GM10266 (cell line): ENCODE data around the gene ZC3H14.

ENCODE experiments used
- DNase-seq: peaks from one replicate; pipeline ENCODE4 v3.0.0; 2012; ENCODE audit errors: extremely low spot score
- CTCF ChIP-seq: IDR thresholded peaks from 2 replicates; pipeline ENCODE4 v1.5.1; 2012; ENCODE audit warnings: mild to moderate bottlenecking, low read depth; ENCODE audit not compliant: control insufficient read depth, insufficient read depth; ENCODE audit errors: missing control alignments

The ZC3H14 gene

GRCh38 chr14:88572117-88572516 is 9.3 kb downstream of the ZC3H14 start:
- TF ChIP-seq CTCF: no peak
- DNase-seq: no peak

GRCh38 chr14:88576222-88576621 is 13.4 kb downstream of the ZC3H14 start:
- no peak for TF ChIP-seq CTCF
- no peak for DNase-seq

GRCh38 chr14:88584451-88584850 is 21.6 kb downstream of the ZC3H14 start:
- TF ChIP-seq CTCF: no peak
- DNase-seq: no peak

- no peak for TF ChIP-seq CTCF
- no peak for DNase-seq
Observed at GRCh38 chr14:88588081-88588480, 25.2 kb downstream of the ZC3H14 start.

- DNase-seq: no peak
- TF ChIP-seq CTCF: no peak
Observed at GRCh38 chr14:88590173-88590572, 27.3 kb downstream of the ZC3H14 start.

GRCh38 chr14:88592031-88592430 is 29.2 kb downstream of the ZC3H14 start:
- TF ChIP-seq CTCF: no peak
- no peak for DNase-seq

- DNase-seq: no peak
- TF ChIP-seq CTCF: no peak
Observed at GRCh38 chr14:88597038-88597437, 34.2 kb downstream of the ZC3H14 start.
